Measurements from ENCODE around the gene STXBP2.
A peak's percentile ranks its signal among the peaks of the same experiment; 100 is the strongest.

STXBP2 gene

GRCh38 chr19:7611541-7612279 is 25.2 kb upstream of the STXBP2 start:
- no peak overlapping the region for H2BK120ac ChIP-seq (ENCODE audit: low read depth, low read length)
- no peak overlapping the region for H2BK5ac ChIP-seq (ENCODE audit: low read length)
- no peaks in the 10 kb centered on the region for H3K27me3 ChIP-seq (ENCODE audit: control insufficient read depth in 3 of 3, insufficient read depth in 3 of 3, low read depth in 1 of 3, low read length in 3 of 3)
- DNase-seq (ENCODE audit: low spot score), result no peak
- no peak overlapping the region for H2AFZ ChIP-seq (ENCODE audit: low read length)
- peaks cover 1% of the 10 kb centered on the region for H3K79me1 ChIP-seq (ENCODE audit: low read depth, low read length)
- H4K8ac ChIP-seq (ENCODE audit: low read depth, low read length), result no peak overlapping the region
- no peaks in the 10 kb centered on the region for H3K9me3 ChIP-seq (replicated peaks in 1 of 2; ENCODE audit: control insufficient read depth in 2 of 2, insufficient read depth in 1 of 2, low read depth in 1 of 2, low read length in 2 of 2)
- no peak overlapping the region for H2BK12ac ChIP-seq (ENCODE audit: low read length)
- H3K4ac ChIP-seq (ENCODE audit: low read length), result no peak overlapping the region
- H3K4me3 ChIP-seq (ENCODE audit: low read length in 2 of 2), result no peak overlapping the region
- H3K14ac ChIP-seq (ENCODE audit: low read length), result no peak overlapping the region
- peaks cover 3 to 13% of the 10 kb centered on the region in 2 donors for H3K36me3 ChIP-seq (replicated peaks in 1 of 2; ENCODE audit: control insufficient read depth in 2 of 2, insufficient read depth in 2 of 2, low read length in 2 of 2)
- H3K27ac ChIP-seq (replicated peaks; ENCODE audit: low read length), result no peak overlapping the region
- no peak overlapping the region for H2BK15ac ChIP-seq (ENCODE audit: low read length)
- no peak overlapping the region for H4K91ac ChIP-seq (ENCODE audit: low read depth, low read length, poor library complexity)
- no peak overlapping the region for H3K18ac ChIP-seq (ENCODE audit: low read length)
- H3K4me2 ChIP-seq (ENCODE audit: insufficient read depth, low read length, poor library complexity, severe bottlenecking), result no peak overlapping the region
- no CpG with 5 or more reads among the region's 41 CpGs for WGBS, 2 donors (ENCODE audit: extremely low coverage in 2 of 2, insufficient read length in 2 of 2, insufficient replicate concordance in 1 of 2)
- H2AK5ac ChIP-seq (ENCODE audit: low read depth, low read length), result no peak overlapping the region
- H3K4me1 ChIP-seq (ENCODE audit: control insufficient read depth in 2 of 2, insufficient read depth in 1 of 2, low read depth in 1 of 2, low read length in 2 of 2), result no peaks in the 10 kb centered on the region
- H3K23ac ChIP-seq (ENCODE audit: low read depth, low read length, poor library complexity), result no peak overlapping the region
- no peak overlapping the region for H3K9ac ChIP-seq (ENCODE audit: low read depth, low read length, poor library complexity)

GRCh38 chr19:7612282-7613274 is 24.3 kb upstream of the STXBP2 start:
- no peak overlapping the region for H3K18ac ChIP-seq (ENCODE audit: low read length)
- H3K14ac ChIP-seq (ENCODE audit: low read length), result no peak overlapping the region
- H3K9ac ChIP-seq (ENCODE audit: low read depth, low read length, poor library complexity), result no peak overlapping the region
- H2BK5ac ChIP-seq (ENCODE audit: low read length), result no peak overlapping the region
- no peak overlapping the region for H3K23ac ChIP-seq (ENCODE audit: low read depth, low read length, poor library complexity)
- H3K4me3 ChIP-seq (ENCODE audit: low read length in 2 of 2), result no peak overlapping the region
- H3K9me3 ChIP-seq (replicated peaks in 1 of 2; ENCODE audit: control insufficient read depth in 2 of 2, insufficient read depth in 1 of 2, low read depth in 1 of 2, low read length in 2 of 2), result no peaks in the 10 kb centered on the region
- WGBS, 2 donors (ENCODE audit: extremely low coverage in 2 of 2, insufficient read length in 2 of 2, insufficient replicate concordance in 1 of 2), result no CpG with 5 or more reads among the region's 81 CpGs
- no peak overlapping the region for H2BK12ac ChIP-seq (ENCODE audit: low read length)
- no peak overlapping the region for H3K4me2 ChIP-seq (ENCODE audit: insufficient read depth, low read length, poor library complexity, severe bottlenecking)
- no peak overlapping the region for H3K4ac ChIP-seq (ENCODE audit: low read length)
- H2BK15ac ChIP-seq (ENCODE audit: low read length), result no peak overlapping the region
- H2BK120ac ChIP-seq (ENCODE audit: low read depth, low read length), result no peak overlapping the region
- no peak overlapping the region for H3K27ac ChIP-seq (replicated peaks; ENCODE audit: low read length)
- no peak overlapping the region for H2AK5ac ChIP-seq (ENCODE audit: low read depth, low read length)
- H3K4me1 ChIP-seq (ENCODE audit: control insufficient read depth in 2 of 2, insufficient read depth in 1 of 2, low read depth in 1 of 2, low read length in 2 of 2), result no peaks in the 10 kb centered on the region
- no peaks in the 10 kb centered on the region for H3K27me3 ChIP-seq (ENCODE audit: control insufficient read depth in 3 of 3, insufficient read depth in 3 of 3, low read depth in 1 of 3, low read length in 3 of 3)
- H3K36me3 ChIP-seq (replicated peaks in 1 of 2; ENCODE audit: control insufficient read depth in 2 of 2, insufficient read depth in 2 of 2, low read length in 2 of 2), result peaks cover 10 to 13% of the 10 kb centered on the region in 2 donors
- H4K8ac ChIP-seq (ENCODE audit: low read depth, low read length), result no peak overlapping the region
- peaks cover 3% of the 10 kb centered on the region for H3K79me1 ChIP-seq (ENCODE audit: low read depth, low read length)
- no peak overlapping the region for H4K91ac ChIP-seq (ENCODE audit: low read depth, low read length, poor library complexity)
- no peak for DNase-seq (ENCODE audit: low spot score)
- no peak overlapping the region for H2AFZ ChIP-seq (ENCODE audit: low read length)

- no peaks in the 10 kb centered on the region for H3K9me3 ChIP-seq (replicated peaks in 1 of 2; ENCODE audit: control insufficient read depth in 2 of 2, insufficient read depth in 1 of 2, low read depth in 1 of 2, low read length in 2 of 2)
- no peak overlapping the region for H2BK12ac ChIP-seq (ENCODE audit: low read length)
- no peak overlapping the region for H2BK15ac ChIP-seq (ENCODE audit: low read length)
- H3K79me1 ChIP-seq (ENCODE audit: low read depth, low read length), result peaks cover 3% of the 10 kb centered on the region
- peak overlapping the region; percentile 43 for H3K23ac ChIP-seq (ENCODE audit: low read depth, low read length, poor library complexity)
- no peak overlapping the region for H2BK5ac ChIP-seq (ENCODE audit: low read length)
- H4K8ac ChIP-seq (ENCODE audit: low read depth, low read length), result no peak overlapping the region
- no peak overlapping the region for H3K14ac ChIP-seq (ENCODE audit: low read length)
- H4K91ac ChIP-seq (ENCODE audit: low read depth, low read length, poor library complexity), result no peak overlapping the region
- peaks cover 19 to 30% of the 10 kb centered on the region in 2 donors for H3K36me3 ChIP-seq (replicated peaks in 1 of 2; ENCODE audit: control insufficient read depth in 2 of 2, insufficient read depth in 2 of 2, low read length in 2 of 2)
- no peak overlapping the region for H2AFZ ChIP-seq (ENCODE audit: low read length)
- no peaks in the 10 kb centered on the region for H3K27me3 ChIP-seq (ENCODE audit: control insufficient read depth in 3 of 3, insufficient read depth in 3 of 3, low read depth in 1 of 3, low read length in 3 of 3)
- no peak overlapping the region for H3K4ac ChIP-seq (ENCODE audit: low read length)
- no peaks in the 10 kb centered on the region for H3K4me1 ChIP-seq (ENCODE audit: control insufficient read depth in 2 of 2, insufficient read depth in 1 of 2, low read depth in 1 of 2, low read length in 2 of 2)
- no peak overlapping the region for H3K27ac ChIP-seq (replicated peaks; ENCODE audit: low read length)
- H3K4me3 ChIP-seq (ENCODE audit: low read length in 2 of 2), result no peak overlapping the region
- no peak overlapping the region for H2BK120ac ChIP-seq (ENCODE audit: low read depth, low read length)
- no peak for DNase-seq (ENCODE audit: low spot score)
- H2AK5ac ChIP-seq (ENCODE audit: low read depth, low read length), result no peak overlapping the region
- no CpG with 5 or more reads among the region's 59 CpGs for WGBS, 2 donors (ENCODE audit: extremely low coverage in 2 of 2, insufficient read length in 2 of 2, insufficient replicate concordance in 1 of 2)
- no peak overlapping the region for H3K9ac ChIP-seq (ENCODE audit: low read depth, low read length, poor library complexity)
- no peak overlapping the region for H3K18ac ChIP-seq (ENCODE audit: low read length)
- no peak overlapping the region for H3K4me2 ChIP-seq (ENCODE audit: insufficient read depth, low read length, poor library complexity, severe bottlenecking)
These were observed 21.8 kb upstream of the STXBP2 start for GRCh38 chr19:7614859-7615741.
